Activated effector memory CD4-positive, alpha-beta T cell treated with Interleukin-2 at 50 U/mL for 16 hours (primary cell): ENCODE data around the gene MCOLN1.

ENCODE experiments used
- DNase-seq: peaks from one replicate; pipeline ENCODE4 v3.0.0-alpha.2; 2020

Gene MCOLN1

DNA sequence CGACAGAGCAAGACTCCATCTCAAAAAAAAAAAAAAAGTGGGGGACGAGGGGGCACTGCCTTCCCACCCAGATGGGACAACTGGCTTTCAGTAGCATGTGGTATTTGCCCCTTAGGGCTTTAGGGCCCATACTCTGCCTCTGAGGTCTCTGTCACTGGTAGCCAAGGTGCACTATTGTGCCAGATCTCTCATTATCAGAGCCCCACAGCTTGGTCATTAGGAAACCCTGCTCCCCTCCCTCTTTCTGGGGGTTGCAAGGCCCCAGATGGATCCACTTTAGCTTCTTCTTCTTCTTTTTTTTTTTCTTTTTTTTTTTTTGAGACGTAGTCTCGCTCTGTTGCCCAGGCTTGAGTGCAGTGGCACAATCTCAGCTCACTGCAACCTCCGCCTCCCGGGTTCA is 17.7 kb upstream of the MCOLN1 start:
- no peak for DNase-seq

- DNase-seq = no peak
Measured at GRCh38 chr19:7505288-7505681, 17.1 kb upstream of the MCOLN1 start.

- no peak for DNase-seq
Measured at GRCh38 chr19:7505682-7506384, 16.6 kb upstream of the MCOLN1 start.

DNA sequence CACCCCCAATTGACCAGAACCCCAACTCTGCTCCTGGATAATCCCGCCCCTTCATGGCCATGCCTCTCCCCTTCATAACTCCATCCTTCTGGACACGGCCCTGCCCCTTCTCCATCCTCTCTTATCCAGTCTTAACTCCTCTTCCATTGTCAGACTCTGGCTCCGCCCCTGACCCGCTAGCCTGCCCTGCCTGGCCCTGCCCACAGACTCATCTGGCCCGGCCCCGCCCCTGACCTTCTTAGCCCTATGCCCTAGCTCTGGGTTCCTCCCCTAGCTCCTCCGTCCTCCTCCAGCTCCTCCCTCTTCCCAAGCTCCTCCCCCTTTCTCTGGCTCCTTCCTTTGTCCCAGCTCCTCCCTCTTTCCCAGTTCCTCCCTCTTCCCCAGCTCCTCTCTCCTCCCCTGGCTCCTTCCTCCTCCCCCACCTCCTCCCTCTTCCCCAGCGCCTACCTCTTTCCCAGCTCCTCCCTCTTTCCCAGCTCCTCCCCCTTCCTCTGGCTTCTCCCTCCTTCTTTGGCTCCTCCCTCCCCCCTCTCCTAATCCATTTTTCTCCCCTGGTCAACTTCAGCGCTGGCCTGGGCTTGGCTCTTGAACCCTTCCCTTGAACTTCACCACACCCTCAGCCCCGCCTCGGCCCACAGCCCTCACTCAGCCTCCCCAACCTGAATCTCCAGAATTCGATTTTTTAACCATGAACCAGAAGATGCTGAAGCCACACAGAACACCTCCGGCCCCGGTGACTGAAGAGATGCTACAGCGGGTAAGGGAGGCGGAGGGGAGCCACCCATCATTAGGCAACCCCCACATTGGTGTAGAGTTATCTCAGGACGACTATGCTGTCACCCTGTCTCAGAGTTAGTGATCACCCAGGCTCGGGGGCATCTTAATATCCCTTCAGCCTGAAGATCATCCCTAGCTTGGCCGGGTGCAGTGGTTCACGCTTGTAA is 15.8 kb upstream of the MCOLN1 start:
- no peak for DNase-seq

DNA sequence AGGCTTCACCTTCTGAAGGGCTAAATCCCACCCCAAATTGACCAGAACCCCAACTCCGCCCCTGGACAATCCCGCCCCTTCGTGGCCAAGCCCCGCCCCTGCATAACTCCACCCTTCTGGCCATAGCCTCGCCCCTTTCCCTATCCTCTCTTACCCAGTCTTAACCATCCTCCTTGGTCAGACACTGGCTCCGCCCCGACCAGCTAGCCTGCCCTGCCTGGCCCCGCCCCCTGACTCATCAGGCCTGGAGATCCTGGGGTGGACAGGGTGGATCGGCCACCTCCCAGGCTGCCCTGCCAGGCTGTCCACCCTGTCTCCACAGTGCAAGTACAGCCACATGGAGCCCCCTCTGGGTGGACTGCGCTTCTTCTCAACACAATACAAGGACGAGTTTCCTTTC is 14.5 kb upstream of the MCOLN1 start:
- DNase-seq = no peak

- DNase-seq = no peak
Measured at GRCh38 chr19:7509625-7510024, 12.8 kb upstream of the MCOLN1 start.

DNA sequence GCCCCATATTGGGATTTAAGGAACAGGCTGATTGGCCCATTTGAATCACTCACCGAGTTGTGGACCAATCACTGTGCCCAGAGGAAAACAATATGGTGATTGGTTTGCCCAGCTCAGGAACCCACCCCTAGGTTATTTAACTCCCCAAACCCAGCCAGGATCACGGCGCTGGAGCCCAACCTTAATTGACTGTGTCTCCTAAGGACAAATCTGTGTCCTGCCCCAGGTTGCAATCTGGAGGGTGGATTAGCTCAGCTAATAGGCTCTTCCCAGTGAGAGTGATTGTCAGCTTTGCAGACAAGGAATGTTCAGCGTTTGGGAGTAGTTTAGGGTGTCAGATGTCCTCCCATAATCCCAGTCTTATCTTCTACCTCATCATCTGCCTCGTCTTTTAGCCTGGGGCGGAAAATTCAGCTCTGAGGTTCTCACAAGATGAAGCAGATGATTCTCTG is 10.0 kb upstream of the MCOLN1 start:
- no peak for DNase-seq

DNA sequence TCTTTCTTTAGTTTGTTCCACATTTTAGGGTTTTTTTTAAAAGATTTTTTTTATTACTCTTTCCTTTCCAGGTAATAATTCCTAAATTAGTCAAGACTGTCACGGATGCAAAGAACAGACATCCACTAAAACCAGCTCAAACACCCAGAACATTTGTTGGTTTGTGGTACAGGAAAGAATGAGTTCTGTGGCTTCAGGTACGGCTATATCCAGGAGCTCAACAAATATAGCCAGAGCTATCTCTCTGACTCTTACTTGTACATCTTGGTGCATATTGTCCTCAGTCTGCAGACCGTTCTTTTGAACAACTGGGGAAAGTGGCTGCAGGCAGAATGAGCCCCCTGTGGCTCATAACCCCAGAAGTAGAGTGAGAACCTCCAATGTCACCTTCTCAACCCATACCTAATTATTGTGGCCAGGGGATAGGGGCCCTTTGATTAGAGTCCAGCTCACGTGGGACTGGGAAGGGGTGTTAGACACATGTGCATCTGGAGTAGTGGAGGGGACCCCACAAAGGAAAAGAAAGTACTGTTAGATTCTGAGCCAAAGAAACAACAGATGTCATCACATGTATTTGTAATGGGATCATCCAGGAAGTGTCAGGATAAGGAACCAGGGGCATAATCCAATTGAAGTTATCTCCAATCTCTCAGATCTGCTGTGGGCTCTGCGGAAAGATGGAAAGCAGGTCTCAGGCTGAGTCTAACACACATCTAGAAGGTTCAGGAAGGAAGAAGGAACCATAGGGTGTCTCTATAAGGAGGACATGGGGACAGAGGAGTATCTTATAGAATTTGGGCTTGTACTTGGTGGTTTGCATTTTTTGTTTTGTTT is 8.4 kb upstream of the MCOLN1 start:
- no peak for DNase-seq

GRCh38 chr19:7515110-7515644 is 7.2 kb upstream of the MCOLN1 start:
- DNase-seq = no peak

DNA sequence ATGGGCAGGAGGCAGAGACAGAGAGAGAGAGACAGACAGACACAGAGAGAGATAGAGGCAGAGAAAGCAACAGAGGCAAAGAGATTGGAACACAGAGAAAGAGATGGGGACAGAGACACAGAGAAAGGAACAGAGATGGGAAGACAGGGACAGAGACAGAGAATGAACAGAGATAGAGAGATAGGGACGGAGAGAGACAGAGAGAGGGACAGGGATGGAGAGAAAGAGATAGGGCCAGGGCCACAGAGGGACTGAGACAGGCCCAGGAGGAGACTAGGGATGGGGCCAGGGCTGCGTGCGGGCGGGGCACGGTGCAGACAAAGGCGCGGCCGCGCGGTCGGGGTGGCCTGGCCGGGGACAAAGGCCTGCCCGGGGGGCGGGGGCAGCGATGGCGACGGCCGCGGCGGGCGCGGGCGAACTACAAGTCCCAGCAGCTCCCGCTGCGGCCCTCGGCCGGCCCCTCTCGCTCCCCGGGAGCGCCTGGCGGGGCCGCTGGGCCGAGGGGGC is 6.7 kb upstream of the MCOLN1 start, which contains the start of gene ZNF358:
TSS of gene ZNF358 (plus strand) at position 459 of the 507 bp plus-strand sequence. CDS start 3,140 bp downstream, outside the sequence.
- DNase-seq = no peak

DNA sequence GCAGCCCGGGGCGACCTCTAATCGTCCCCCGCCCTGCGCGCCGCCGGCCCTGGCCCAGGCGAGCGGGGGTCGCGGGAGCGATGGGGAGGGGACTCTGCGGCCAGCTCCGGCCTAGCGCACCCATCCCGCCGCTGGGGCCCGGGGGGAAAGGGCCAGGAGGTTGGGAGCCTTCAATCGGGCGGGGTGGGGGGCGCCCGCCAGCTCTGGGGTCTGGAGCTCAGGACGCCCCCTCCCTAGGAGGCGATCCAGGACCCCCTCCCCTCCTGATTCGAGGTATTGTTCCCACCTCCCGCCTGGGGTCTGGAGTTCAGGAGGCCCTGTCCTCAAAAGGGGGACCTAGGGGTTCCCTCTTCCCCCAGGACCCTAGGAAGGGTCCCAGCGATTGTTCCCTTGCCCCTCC is 6.1 kb upstream of the MCOLN1 start:
- no peak for DNase-seq

DNA sequence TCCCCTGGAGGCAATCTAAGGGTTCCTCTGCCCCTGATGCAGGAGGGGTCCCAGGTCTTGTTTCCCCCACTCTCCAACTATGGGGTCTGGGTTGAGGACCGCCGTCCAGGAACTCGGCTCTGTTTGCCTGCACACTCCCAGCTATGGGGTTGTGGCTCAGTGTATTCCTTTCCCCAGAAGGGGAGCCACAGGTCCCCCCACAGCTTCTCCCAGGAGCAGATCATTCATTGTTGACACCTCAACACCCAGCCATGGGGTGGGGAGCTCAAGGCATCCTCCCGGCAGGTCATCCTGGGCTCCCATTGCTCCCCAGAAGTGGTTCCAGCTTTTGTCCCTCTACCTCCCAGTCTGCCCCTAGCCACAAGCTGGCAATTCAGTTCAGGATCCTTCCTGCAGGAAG is 5.5 kb upstream of the MCOLN1 start:
- DNase-seq = no peak

DNA sequence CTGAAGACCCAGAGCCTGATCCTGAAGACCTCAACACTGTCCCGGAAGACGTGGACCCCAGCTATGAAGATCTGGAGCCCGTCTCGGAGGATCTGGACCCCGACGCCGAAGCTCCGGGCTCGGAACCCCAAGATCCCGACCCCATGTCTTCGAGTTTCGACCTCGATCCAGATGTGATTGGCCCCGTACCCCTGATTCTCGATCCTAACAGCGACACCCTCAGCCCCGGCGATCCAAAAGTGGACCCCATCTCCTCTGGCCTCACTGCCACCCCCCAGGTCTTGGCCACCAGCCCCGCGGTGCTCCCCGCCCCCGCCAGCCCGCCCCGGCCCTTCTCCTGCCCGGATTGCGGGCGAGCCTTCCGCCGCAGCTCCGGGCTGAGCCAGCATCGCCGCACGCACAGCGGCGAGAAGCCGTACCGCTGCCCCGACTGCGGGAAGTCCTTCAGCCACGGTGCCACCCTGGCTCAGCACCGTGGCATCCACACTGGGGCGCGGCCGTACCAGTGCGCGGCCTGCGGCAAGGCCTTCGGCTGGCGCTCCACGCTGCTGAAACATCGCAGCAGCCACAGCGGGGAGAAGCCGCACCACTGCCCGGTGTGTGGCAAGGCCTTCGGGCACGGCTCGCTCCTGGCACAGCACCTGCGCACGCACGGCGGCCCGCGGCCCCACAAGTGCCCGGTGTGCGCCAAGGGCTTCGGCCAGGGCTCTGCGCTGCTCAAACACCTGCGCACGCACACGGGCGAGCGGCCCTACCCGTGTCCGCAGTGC is 2.9 kb upstream of the MCOLN1 start:
- DNase-seq = no peak

GRCh38 chr19:7520131-7521051 is 2.0 kb upstream of the MCOLN1 start:
- DNase-seq = no peak

DNA sequence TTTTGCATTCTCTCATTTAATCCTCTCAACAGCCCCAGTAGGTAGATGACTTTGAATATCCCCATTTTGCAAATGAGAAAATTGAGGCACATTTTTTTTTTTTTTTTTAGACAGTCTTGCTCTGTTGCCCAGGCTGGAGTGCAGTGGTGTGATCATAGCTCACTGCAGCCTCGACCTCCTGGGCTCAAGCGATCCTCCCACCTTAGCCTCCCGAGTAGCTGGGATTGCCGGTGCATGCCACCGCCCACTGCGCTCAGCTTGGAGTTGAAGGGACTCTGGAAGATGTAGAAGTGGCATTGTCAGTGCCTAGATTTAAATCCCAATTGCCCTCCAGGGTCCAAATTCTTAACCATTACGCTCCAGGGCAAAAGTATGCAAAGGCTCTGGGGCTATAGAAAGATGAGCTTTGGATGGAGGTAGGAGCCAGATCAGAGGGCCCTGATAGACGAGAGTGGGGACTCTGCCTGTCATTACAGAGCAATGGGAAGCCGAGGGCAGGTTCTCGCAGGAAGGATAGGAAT is 813 bp upstream of the MCOLN1 start:
- DNase-seq = no peak

GRCh38 chr19:7522923-7523667 is 671 bp downstream of the MCOLN1 start:
- no peak for DNase-seq

DNA sequence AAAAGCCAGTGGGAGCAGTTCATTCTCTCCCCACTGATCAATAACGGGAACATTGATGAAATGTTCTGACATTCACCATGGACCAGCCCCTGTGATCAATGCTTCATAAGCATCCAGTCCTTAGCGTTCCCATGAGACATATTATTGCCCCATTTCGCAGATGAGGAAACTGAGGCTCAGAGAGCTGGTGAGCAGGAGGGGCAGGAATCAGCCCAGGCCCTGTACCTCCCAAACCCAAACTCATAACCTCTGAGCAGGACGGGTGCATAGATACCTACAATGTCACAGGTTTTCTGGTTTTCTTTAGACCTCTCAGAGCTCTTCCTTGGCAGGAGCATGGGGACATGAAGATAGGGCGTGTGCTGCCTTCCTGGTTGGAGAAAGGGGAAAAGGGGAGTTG is 2.1 kb downstream of the MCOLN1 start:
- no peak for DNase-seq

GRCh38 chr19:7524992-7525739 is 2.7 kb downstream of the MCOLN1 start:
- DNase-seq = no peak
